Cardiac muscle cell (in vitro differentiated cells and primary cell): ENCODE results near the gene MYBPC1. TPM values are rescaled to one million over a fixed set of nuclear protein-coding genes. Genes with fewer than 3 reads are reported as not detected.
A peak's percentile ranks its signal among the peaks of the same experiment; 100 is the strongest.

Experiments used
- DNase-seq, 2 donors: peaks; one replicate each; pipeline versions ENCODE4 v3.0.0 to v3.0.0-alpha.2; 2010 to 2017; ENCODE audit warnings: low read depth in 1 of 2, low spot score in 1 of 2
- H3K27ac ChIP-seq: fragments of 200-600 bp; sonication (generic); 2 replicates; pipeline ENCODE4 v1.5.1; 2016
- H3K27me3 ChIP-seq: fragments of 200-600 bp; sonication (generic); 2 replicates; pipeline ENCODE4 v1.6.0; 2016; ENCODE audit warnings: control low read depth
- H3K36me3 ChIP-seq: fragments of 200-600 bp; sonication (generic); 2 replicates; pipeline ENCODE4 v1.5.1; 2016; ENCODE audit warnings: control low read depth
- H3K4me1 ChIP-seq: fragments of 200-600 bp; sonication (generic); 2 replicates; pipeline ENCODE4 v1.8.1; 2017; ENCODE audit warnings: low read depth, mild to moderate bottlenecking, mixed run types
- H3K4me3 ChIP-seq: fragments of 200-600 bp; sonication (generic); 2 replicates; pipeline ENCODE4 v1.5.1; 2016; ENCODE audit warnings: mild to moderate bottlenecking
- H3K9me3 ChIP-seq: fragments of 200-600 bp; sonication (generic); 2 replicates; pipeline ENCODE4 v1.5.1; 2017; ENCODE audit warnings: low read depth, mild to moderate bottlenecking, control low read depth
- CTCF ChIP-seq: IDR thresholded peaks from 2 replicates; pipeline ENCODE4 v1.5.1; 2012; ENCODE audit warnings: low read depth, mild to moderate bottlenecking, low read length
- polyA plus RNA-seq: library from polyadenylated mRNA; unstranded; fragments of >200 nt; fragmentation: Nextera tagmentation; extraction: Ambion mirVana; gene quantifications from 2 replicates; pipeline ENCODE4 v1.2.1, GENCODE V29; 2016
- total RNA-seq: library from RNA; depleted of rRNA; stranded (reverse); fragments of >200 nt; gene quantifications from 2 replicates; pipeline ENCODE4 v1.2.3, GENCODE V29; 2016

MYBPC1 gene
- total and polyA plus RNA-seq, 2 experiments from 2014 or later = not detected

GRCh38 chr12:101628676-101629075, 33.9 kb downstream of the MYBPC1 start:
- Histone ChIP-seq H3K4me3 (no peak overlapping the region), H3K27me3 (peaks cover 41% of the 10 kb centered on the region), H3K36me3 (no peaks in the 10 kb centered on the region), H3K9me3 (no peaks in the 10 kb centered on the region), H3K4me1 (no peaks in the 10 kb centered on the region), H3K27ac (no peak overlapping the region)
- no peak for DNase-seq
- no peak for TF ChIP-seq CTCF

GRCh38 chr12:101634724-101635123, 40.0 kb downstream of the MYBPC1 start:
- Histone ChIP-seq H3K27me3 (peaks cover 44% of the 10 kb centered on the region), H3K4me1 (peaks cover 5% of the 10 kb centered on the region), H3K9me3 (no peaks in the 10 kb centered on the region), H3K36me3 (no peaks in the 10 kb centered on the region), H3K27ac (no peak overlapping the region), H3K4me3 (no peak overlapping the region)
- no peak for TF ChIP-seq CTCF
- DNase-seq = no peak

DNA sequence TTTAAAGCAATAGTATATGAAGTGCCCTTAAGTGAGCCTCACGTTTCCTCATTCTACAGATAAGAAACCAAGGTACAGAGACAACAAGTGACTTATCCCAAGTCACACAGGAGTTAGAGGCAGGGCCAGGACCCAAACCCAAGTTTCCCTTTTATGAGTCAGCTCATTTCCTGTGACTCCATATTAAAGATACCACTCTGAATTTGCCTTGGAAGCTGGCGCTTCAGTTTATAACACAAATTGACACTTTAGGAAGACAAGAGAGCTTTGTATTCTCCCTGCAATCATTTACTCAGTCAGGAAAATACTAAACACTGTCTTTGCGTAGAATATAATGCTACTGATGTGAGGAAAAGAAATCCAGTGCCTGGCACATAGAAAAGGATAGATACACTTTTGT, 43.2 kb downstream of the MYBPC1 start:
- no peak overlapping the region for H3K4me3 ChIP-seq
- no peak for TF ChIP-seq CTCF
- no peaks in the 10 kb centered on the region for H3K9me3 ChIP-seq
- no peaks in the 10 kb centered on the region for H3K36me3 ChIP-seq
- H3K27me3 ChIP-seq = peaks cover 56% of the 10 kb centered on the region
- H3K27ac ChIP-seq = no peak overlapping the region
- no peak for DNase-seq
- H3K4me1 ChIP-seq = peaks cover 5% of the 10 kb centered on the region

- no peak for TF ChIP-seq CTCF
- H3K27ac ChIP-seq = no peak overlapping the region
- H3K4me3 ChIP-seq = peak overlapping the region; percentile 1
- H3K36me3 ChIP-seq = no peaks in the 10 kb centered on the region
- peaks cover 88% of the 10 kb centered on the region for H3K27me3 ChIP-seq
- no peaks in the 10 kb centered on the region for H3K4me1 ChIP-seq
- H3K9me3 ChIP-seq = no peaks in the 10 kb centered on the region
- DNase-seq = peak in 1 of 2 donors; percentile 30
Measured at GRCh38 chr12:101642115-101643067, 47.6 kb downstream of the MYBPC1 start.

- no peak for TF ChIP-seq CTCF
- Histone ChIP-seq H3K4me3 (no peak overlapping the region), H3K9me3 (no peaks in the 10 kb centered on the region), H3K27ac (no peak overlapping the region), H3K27me3 (peaks cover 99% of the 10 kb centered on the region), H3K36me3 (no peaks in the 10 kb centered on the region), H3K4me1 (no peaks in the 10 kb centered on the region)
- no peak for DNase-seq
Measured at GRCh38 chr12:101647711-101648110, 52.9 kb downstream of the MYBPC1 start.
